ENCODE measurements around the gene HSPA6. TPM values are rescaled to one million over a fixed set of nuclear protein-coding genes. Genes with fewer than 3 reads are reported as not detected.
"Not testable (repeated sequence)": the region's sequence is repeated elsewhere in the genome, so short reads cannot be mapped to it uniquely, and the experiment has no call there.

The HSPA6 gene
- total RNA-seq, 1 experiment from 2014 or later, result not detected

- H2AFZ ChIP-seq (ENCODE audit: low read depth, low read length, poor library complexity, severe bottlenecking); H3K9ac ChIP-seq (ENCODE audit: low read length); H3K79me2 ChIP-seq (ENCODE audit: insufficient read depth, low read length); RAD21 ChIA-PET (ENCODE audit: low non-redundant PET in 1 of 2, low total read pairs in 2 of 2, uncharacterized antibody in 2 of 2, unreplicated experiment in 2 of 2); intact Hi-C loops (cut with micrococcal nuclease); POLR2A ChIA-PET; BruUV-seq (replicated peaks); H3K9me3 ChIP-seq (ENCODE audit: control insufficient read depth in 1 of 2, insufficient read depth in 1 of 2, low read depth in 1 of 2, low read length in 2 of 2); H4K20me1 ChIP-seq (ENCODE audit: insufficient read depth); H3K36me3 ChIP-seq (ENCODE audit: control insufficient read depth in 1 of 2, insufficient read depth in 2 of 2, low read length in 2 of 2); H3K4me1 ChIP-seq (ENCODE audit: control insufficient read depth in 1 of 2, insufficient read depth in 2 of 2, low read length in 2 of 2); H3K27ac ChIP-seq (ENCODE audit: low read depth, low read length); H3K9me2 ChIP-seq (ENCODE audit: insufficient read depth); H3K27me3 ChIP-seq (ENCODE audit: insufficient read depth, low read length); DNase-seq (ENCODE audit: low read depth, low spot score); CTCF ChIA-PET; H3K4me3 ChIP-seq (replicated peaks in 1 of 2; ENCODE audit: low read depth in 1 of 2, low read length in 2 of 2); H3K4me2 ChIP-seq (ENCODE audit: low read length); ATAC-seq: not testable (repeated sequence)
These were observed 33.4 kb downstream of the HSPA6 start for GRCh38 chr1:161557506-161558450.

- H3K9ac ChIP-seq (ENCODE audit: low read length); H3K4me3 ChIP-seq (replicated peaks in 1 of 2; ENCODE audit: low read depth in 1 of 2, low read length in 2 of 2); H3K4me2 ChIP-seq (ENCODE audit: low read length); POLR2A ChIA-PET; H3K79me2 ChIP-seq (ENCODE audit: insufficient read depth, low read length); intact Hi-C loops (cut with micrococcal nuclease); ATAC-seq; BruUV-seq (replicated peaks); H3K36me3 ChIP-seq (ENCODE audit: control insufficient read depth in 1 of 2, insufficient read depth in 2 of 2, low read length in 2 of 2); H3K9me2 ChIP-seq (ENCODE audit: insufficient read depth); H2AFZ ChIP-seq (ENCODE audit: low read depth, low read length, poor library complexity, severe bottlenecking); DNase-seq (ENCODE audit: low read depth, low spot score); CTCF ChIA-PET; RAD21 ChIA-PET (ENCODE audit: low non-redundant PET in 1 of 2, low total read pairs in 2 of 2, uncharacterized antibody in 2 of 2, unreplicated experiment in 2 of 2); H3K27ac ChIP-seq (ENCODE audit: low read depth, low read length); H3K4me1 ChIP-seq (ENCODE audit: control insufficient read depth in 1 of 2, insufficient read depth in 2 of 2, low read length in 2 of 2); H3K27me3 ChIP-seq (ENCODE audit: insufficient read depth, low read length); H4K20me1 ChIP-seq (ENCODE audit: insufficient read depth); H3K9me3 ChIP-seq (ENCODE audit: control insufficient read depth in 1 of 2, insufficient read depth in 1 of 2, low read depth in 1 of 2, low read length in 2 of 2): not testable (repeated sequence)
These were observed 36.8 kb downstream of the HSPA6 start for GRCh38 chr1:161560960-161561715.

GRCh38 chr1:161562441-161562840 is 38.1 kb downstream of the HSPA6 start:
- POLR2A ChIA-PET; BruUV-seq (replicated peaks); H3K27me3 ChIP-seq (ENCODE audit: insufficient read depth, low read length); CTCF ChIA-PET; intact Hi-C loops (cut with micrococcal nuclease); H2AFZ ChIP-seq (ENCODE audit: low read depth, low read length, poor library complexity, severe bottlenecking); H3K4me3 ChIP-seq (replicated peaks in 1 of 2; ENCODE audit: low read depth in 1 of 2, low read length in 2 of 2); H3K27ac ChIP-seq (ENCODE audit: low read depth, low read length); H3K79me2 ChIP-seq (ENCODE audit: insufficient read depth, low read length); H3K9me2 ChIP-seq (ENCODE audit: insufficient read depth); H4K20me1 ChIP-seq (ENCODE audit: insufficient read depth); H3K4me2 ChIP-seq (ENCODE audit: low read length); H3K9me3 ChIP-seq (ENCODE audit: control insufficient read depth in 1 of 2, insufficient read depth in 1 of 2, low read depth in 1 of 2, low read length in 2 of 2); DNase-seq (ENCODE audit: low read depth, low spot score); H3K4me1 ChIP-seq (ENCODE audit: control insufficient read depth in 1 of 2, insufficient read depth in 2 of 2, low read length in 2 of 2); H3K9ac ChIP-seq (ENCODE audit: low read length); RAD21 ChIA-PET (ENCODE audit: low non-redundant PET in 1 of 2, low total read pairs in 2 of 2, uncharacterized antibody in 2 of 2, unreplicated experiment in 2 of 2); ATAC-seq; H3K36me3 ChIP-seq (ENCODE audit: control insufficient read depth in 1 of 2, insufficient read depth in 2 of 2, low read length in 2 of 2): not testable (repeated sequence)

DNA sequence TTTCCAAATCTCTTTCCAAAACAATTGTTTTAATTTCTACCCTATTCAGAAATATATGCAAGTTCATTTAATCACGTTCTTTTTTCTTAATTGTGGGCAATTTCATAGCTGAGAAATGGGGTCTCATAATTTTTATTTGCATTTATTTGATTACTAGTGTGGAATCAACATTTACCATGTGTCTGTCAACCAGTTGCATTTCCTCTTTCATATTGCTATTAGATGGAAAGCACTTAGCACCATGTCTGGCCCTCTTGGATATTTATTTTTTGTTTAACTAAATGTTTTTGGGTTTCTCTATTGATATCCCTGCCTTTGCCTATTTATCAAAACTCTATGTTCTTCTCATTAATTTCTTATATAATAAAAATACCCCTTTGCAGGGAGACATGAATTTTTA is 39.2 kb downstream of the HSPA6 start:
- ATAC-seq; intact Hi-C loops (cut with micrococcal nuclease); H2AFZ ChIP-seq (ENCODE audit: low read depth, low read length, poor library complexity, severe bottlenecking); H3K79me2 ChIP-seq (ENCODE audit: insufficient read depth, low read length); RAD21 ChIA-PET (ENCODE audit: low non-redundant PET in 1 of 2, low total read pairs in 2 of 2, uncharacterized antibody in 2 of 2, unreplicated experiment in 2 of 2); POLR2A ChIA-PET; BruUV-seq (replicated peaks); H3K9me2 ChIP-seq (ENCODE audit: insufficient read depth); H3K36me3 ChIP-seq (ENCODE audit: control insufficient read depth in 1 of 2, insufficient read depth in 2 of 2, low read length in 2 of 2); H3K9me3 ChIP-seq (ENCODE audit: control insufficient read depth in 1 of 2, insufficient read depth in 1 of 2, low read depth in 1 of 2, low read length in 2 of 2); H3K27ac ChIP-seq (ENCODE audit: low read depth, low read length); H3K4me1 ChIP-seq (ENCODE audit: control insufficient read depth in 1 of 2, insufficient read depth in 2 of 2, low read length in 2 of 2); H3K4me3 ChIP-seq (replicated peaks in 1 of 2; ENCODE audit: low read depth in 1 of 2, low read length in 2 of 2); DNase-seq (ENCODE audit: low read depth, low spot score); H3K4me2 ChIP-seq (ENCODE audit: low read length); H3K27me3 ChIP-seq (ENCODE audit: insufficient read depth, low read length); H4K20me1 ChIP-seq (ENCODE audit: insufficient read depth); H3K9ac ChIP-seq (ENCODE audit: low read length): not testable (repeated sequence)
- CTCF ChIA-PET, result interaction anchor here (1.1 kb wide), 1 partner anchor 76 kb away, joined by 3 read pairs; no protein-coding TSS in a partner anchor

All from HCT116 (cell line).